OCI-M2 (cell line): ENCODE results near the gene RSPO4.

ENCODE experiments used
- DNase-seq: peaks from one replicate; lab custom pipeline; 2025; ENCODE audit not compliant: unreplicated experiment; lab: John Stamatoyannopoulos, UW

RSPO4 gene

DNA sequence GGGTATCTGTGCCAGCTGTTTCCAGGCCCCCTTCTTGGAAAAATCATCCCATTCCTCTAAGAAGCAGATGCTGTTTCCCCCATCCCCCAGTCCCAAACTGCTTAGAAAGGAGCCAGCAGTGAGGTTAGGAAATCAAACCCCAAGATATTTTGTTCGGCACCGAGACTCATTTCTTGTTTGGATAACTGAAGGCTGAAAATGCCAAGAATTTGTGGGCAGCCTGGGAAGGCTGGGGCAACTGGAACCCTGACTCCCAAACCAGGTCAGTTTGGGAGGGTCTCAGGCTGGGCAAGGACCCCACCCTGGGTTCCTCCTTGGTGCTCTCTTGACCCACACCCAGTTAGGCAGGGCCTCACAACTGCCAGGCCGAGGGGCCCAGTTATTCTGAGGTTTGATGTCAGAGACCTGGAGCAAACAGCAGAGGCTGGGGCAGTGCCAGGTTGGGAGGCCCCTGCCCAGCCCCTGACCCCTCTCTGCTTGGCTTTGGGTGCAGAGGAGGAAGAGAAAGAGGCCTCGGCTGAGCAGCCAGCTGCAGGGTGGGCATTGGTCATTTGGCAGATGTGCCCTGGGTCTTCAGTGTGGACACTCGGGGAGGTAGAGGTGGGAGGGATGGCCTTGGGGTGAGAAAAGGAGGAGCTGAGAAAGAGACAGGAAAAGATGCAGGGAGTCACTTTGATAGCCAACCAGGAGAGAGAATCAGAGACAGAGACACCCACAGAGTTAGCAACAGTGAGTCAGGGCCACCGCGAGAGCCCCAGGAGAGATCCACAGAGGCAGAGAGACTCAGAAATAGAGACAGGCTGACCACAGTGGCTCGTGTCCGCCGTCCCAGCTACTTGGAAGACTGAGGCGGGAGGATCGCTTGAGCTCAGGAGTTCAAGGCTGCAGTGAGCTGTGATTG, 91.0 kb downstream of the RSPO4 start:
- DNase-seq: no peak

- DNase-seq: no peak
Observed at GRCh38 chr20:910132-910869, 91.8 kb downstream of the RSPO4 start.

DNA sequence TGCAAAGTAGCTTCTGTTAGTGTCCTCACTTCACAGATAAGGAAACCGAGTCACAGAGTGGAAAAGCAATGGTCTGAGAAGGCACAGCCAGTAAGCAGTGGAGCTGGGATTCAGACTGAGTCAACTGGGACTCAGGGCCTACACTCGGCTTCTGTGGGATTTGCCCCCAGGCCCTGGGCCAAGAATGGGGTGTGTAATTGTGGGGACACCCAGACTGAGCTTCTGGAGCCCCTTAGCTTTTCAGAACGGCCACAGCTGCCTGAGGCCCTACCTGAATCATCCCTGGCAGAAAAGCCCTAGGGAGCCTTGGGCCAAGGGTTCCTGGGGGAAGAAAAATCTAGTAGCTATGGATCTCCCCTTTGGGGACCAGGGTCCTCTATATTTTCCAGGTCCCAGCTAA, 92.5 kb downstream of the RSPO4 start:
- no peak for DNase-seq
